ENCODE results near the gene TTC7B.

TTC7B gene

GRCh38 chr14:90777830-90778485, 38.3 kb downstream of the TTC7B start:
- DNase-seq (ENCODE audit: low read depth in 1 of 2, low spot score in 1 of 2), result no peak
- no peak overlapping the region for H3K4me3 ChIP-seq (replicated peaks; ENCODE audit: insufficient read depth, low read length)

GRCh38 chr14:90777358-90777757, 38.9 kb downstream of the TTC7B start:
- Histone ChIP-seq H3K4me3 (replicated peaks; ENCODE audit: insufficient read depth, low read length) (no peak overlapping the region), H3K27me3 (ENCODE audit: insufficient read depth, poor library complexity, severe bottlenecking) (no peaks in the 10 kb centered on the region), H3K27ac (replicated peaks) (no peak overlapping the region)
- TF ChIP-seq SPI1 (IDR thresholded peaks at IDR 0.05; ENCODE audit: borderline replicate concordance, low read depth) (no peak), GABPA (IDR thresholded peaks at IDR 0.05; ENCODE audit: low read depth) (no peak), CTCF (IDR thresholded peaks at IDR 0.05; ENCODE audit: insufficient read depth, low read length) (no peak), POLR2AphosphoS5 (IDR thresholded peaks at IDR 0.05; ENCODE audit: low read depth) (no peak), REST (IDR thresholded peaks at IDR 0.05; ENCODE audit: insufficient replicate concordance, low read depth) (no peak)
- DNase-seq (ENCODE audit: low read depth in 1 of 2, low spot score in 1 of 2), result no peak

More at GRCh38 chr14:90777830-90778485, 38.3 kb downstream of the TTC7B start:
- no peak overlapping the region for H3K27ac ChIP-seq (replicated peaks)
- TF ChIP-seq POLR2AphosphoS5 (IDR thresholded peaks at IDR 0.05; ENCODE audit: low read depth) (no peak), SPI1 (IDR thresholded peaks at IDR 0.05; ENCODE audit: borderline replicate concordance, low read depth) (no peak), CTCF (IDR thresholded peaks at IDR 0.05; ENCODE audit: insufficient read depth, low read length) (no peak), GABPA (IDR thresholded peaks at IDR 0.05; ENCODE audit: low read depth) (no peak)
- no peaks in the 10 kb centered on the region for H3K27me3 ChIP-seq (ENCODE audit: insufficient read depth, poor library complexity, severe bottlenecking)

GRCh38 chr14:90775441-90775840, 40.8 kb downstream of the TTC7B start:
- H3K27me3 ChIP-seq (ENCODE audit: insufficient read depth, poor library complexity, severe bottlenecking), result no peaks in the 10 kb centered on the region
- H3K27ac ChIP-seq (replicated peaks), result no peak overlapping the region
- no peak for DNase-seq (ENCODE audit: low read depth in 1 of 2, low spot score in 1 of 2)
- H3K4me3 ChIP-seq (replicated peaks; ENCODE audit: insufficient read depth, low read length), result no peak overlapping the region
- TF ChIP-seq GABPA (IDR thresholded peaks at IDR 0.05; ENCODE audit: low read depth), result no peak
- TF ChIP-seq REST (IDR thresholded peaks at IDR 0.05; ENCODE audit: insufficient replicate concordance, low read depth), result no peak
- TF ChIP-seq CTCF (IDR thresholded peaks at IDR 0.05; ENCODE audit: insufficient read depth, low read length), result no peak
- TF ChIP-seq POLR2AphosphoS5 (IDR thresholded peaks at IDR 0.05; ENCODE audit: low read depth), result no peak
- TF ChIP-seq SPI1 (IDR thresholded peaks at IDR 0.05; ENCODE audit: borderline replicate concordance, low read depth), result no peak

- Histone ChIP-seq H3K27ac (replicated peaks) (no peak overlapping the region), H3K4me3 (replicated peaks; ENCODE audit: insufficient read depth, low read length) (no peak overlapping the region), H3K27me3 (ENCODE audit: insufficient read depth, poor library complexity, severe bottlenecking) (no peaks in the 10 kb centered on the region)
- no peak for DNase-seq (ENCODE audit: low read depth in 1 of 2, low spot score in 1 of 2)
- TF ChIP-seq REST (IDR thresholded peaks at IDR 0.05; ENCODE audit: insufficient replicate concordance, low read depth) (no peak), POLR2AphosphoS5 (IDR thresholded peaks at IDR 0.05; ENCODE audit: low read depth) (no peak), SPI1 (IDR thresholded peaks at IDR 0.05; ENCODE audit: borderline replicate concordance, low read depth) (no peak), CTCF (IDR thresholded peaks at IDR 0.05; ENCODE audit: insufficient read depth, low read length) (no peak), GABPA (IDR thresholded peaks at IDR 0.05; ENCODE audit: low read depth) (no peak)
Measured at GRCh38 chr14:90774316-90774715, 41.9 kb downstream of the TTC7B start.

Data from HL-60 (cell line).